HG03139 (cell line): ENCODE results near the gene UPK1A.
"Not testable (repeated sequence)": the region's sequence is repeated elsewhere in the genome, so short reads cannot be mapped to it uniquely, and the experiment has no call there.

Experiments
- ATAC-seq: cut with Tn5 transposase; IDR thresholded peaks from one replicate; pipeline ENCODE4 v1.9.1; 2021; ENCODE audit not compliant: unreplicated experiment

UPK1A gene

DNA sequence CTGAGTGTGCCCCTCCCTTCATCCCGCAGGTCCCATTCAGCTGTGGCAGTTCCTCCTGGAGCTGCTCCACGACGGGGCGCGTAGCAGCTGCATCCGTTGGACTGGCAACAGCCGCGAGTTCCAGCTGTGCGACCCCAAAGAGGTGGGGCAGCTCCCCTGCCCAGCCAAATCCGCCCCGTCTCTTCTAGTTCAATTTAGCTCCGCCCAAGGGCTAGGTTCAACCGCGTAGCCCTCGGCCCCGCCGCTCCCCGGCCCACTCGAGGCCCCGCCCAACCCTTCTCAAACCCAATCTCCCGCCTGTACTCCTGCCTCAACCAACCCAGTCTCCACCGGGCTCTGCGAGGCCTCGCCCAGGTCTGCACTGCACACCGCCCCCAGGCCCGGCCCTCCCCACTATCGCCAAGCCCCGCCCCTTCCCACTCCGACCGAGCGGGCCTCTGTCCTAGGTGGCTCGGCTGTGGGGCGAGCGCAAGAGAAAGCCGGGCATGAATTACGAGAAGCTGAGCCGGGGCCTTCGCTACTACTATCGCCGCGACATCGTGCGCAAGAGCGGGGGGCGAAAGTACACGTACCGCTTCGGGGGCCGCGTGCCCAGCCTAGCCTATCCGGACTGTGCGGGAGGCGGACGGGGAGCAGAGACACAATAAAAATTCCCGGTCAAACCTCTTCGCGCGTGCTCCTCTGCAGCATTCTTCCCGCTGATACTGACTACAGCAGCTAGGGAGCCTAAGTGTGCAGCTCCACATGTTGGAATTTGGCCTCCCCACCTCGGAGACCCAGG is 21.9 kb upstream of the UPK1A start:
- peak; percentile 68 for ATAC-seq

DNA sequence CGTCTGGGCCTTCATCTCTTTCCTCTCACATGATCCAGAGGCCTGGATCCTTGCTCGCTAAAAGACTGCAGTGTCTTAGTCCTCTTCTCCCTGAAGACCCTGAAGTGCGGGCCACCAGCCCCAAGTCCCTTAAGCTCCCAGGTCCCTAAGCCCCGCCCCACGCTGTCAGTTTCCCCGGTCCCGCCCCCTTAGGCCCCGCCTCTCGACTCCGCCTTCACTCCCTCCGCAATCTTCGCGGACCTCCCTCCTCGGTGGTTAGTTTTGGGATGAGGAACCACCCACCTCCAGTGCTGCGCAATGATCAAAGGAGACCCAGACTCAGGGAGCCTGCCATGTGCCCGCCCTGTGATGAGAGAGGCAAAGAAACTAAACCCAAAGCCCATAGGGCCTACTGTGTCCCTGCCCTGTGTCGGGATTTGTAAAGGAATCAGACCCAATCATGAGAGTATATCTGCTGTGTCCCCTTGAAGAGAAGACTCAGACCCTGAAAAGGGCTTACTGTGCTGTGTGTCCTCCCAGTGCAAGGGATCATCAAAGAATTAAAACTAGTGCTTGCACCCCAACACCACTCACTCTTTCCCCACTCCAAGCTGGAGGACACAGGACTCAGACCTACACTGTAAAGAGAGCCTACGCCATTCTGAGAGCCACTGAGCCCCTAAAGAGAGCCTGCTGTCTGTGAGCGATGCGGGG is 21.2 kb upstream of the UPK1A start:
- ATAC-seq, result no peak

DNA sequence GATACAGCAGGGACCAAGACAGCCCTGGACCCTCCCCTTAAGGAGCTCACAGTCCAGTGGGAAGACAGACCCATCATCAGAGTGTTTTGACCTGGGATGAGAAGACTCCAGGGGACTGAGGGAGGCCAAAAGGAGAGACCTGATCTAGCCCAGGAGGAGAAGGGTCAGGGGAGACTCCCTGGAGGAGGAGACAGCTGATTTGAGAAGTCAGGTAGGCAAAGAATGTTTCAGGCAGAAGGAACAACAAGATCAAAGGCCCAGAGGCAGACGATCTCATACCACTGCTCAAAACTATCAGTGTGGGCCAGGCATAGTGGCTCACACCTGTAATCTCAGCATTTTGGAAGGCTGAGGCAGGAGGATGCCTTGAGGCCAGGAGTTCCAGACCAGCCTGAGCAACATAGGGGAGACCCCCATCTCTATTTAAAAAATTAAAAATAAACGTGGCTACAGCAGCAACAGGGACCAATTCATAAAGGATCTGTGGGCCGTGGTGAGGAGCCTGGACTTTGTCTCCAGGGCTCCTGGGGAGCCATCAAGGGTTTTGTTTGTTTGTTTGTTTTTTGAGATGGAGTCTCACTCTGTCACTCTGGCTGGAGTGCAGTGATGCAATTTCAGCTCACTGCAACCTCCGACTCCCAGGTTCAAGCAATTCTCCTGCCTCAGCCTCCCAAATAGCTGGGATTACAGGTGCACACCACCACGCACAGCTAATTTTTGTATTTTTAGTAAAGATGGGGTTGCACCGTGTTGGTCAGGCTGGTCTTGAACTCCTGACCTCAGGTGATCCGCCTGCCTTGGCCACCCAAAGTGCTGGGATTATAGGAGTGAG is 20.4 kb upstream of the UPK1A start:
- ATAC-seq, result no peak

DNA sequence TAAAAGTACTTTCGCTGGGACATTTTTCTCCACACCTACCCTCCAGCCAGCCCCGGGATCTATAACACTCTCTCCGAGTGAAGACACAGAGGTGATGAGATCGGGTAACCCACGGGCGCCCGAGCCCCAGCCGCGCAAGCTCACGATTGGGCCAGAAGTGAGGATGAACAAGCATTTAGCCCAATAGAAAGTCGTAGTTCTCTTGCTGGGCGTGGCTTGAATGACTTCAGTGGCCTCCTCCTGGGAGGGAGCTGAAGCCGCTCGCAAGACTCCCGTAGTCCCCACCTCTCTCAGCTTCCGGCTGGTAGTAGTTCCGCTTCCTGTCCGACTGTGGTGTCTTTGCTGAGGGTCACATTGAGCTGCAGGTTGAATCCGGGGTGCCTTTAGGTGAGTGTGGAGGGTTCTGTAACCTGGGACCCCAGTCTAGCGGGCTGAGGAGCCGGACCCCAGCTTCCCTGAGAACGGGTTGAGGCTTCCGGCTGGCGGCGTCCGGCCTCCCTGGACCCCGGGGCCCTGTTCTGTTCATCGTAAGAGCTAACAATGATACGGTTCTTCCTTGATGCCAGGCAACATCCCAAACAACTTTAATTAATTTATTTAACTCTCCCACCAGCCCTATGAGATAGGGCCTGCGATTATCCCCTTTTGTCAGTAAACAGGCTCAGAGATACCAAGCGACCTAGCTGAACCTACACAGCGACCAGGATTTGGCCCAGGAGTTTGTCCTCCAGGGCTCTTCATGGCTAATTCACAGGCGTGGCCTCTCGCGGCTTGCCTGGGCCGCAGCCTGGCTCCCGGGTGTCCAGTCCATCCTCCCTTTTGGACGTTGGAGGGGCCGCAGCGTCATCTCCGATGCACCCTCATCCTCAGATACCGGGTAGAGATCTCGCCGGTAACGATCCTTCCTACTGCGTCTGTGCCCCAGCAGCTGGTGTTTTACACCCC is 18.0 kb upstream of the UPK1A start, which contains the start of gene COX6B1:
COX6B1 (plus strand) TSS at position 307 of the 945 bp plus-strand sequence. CDS start 2,921 bp downstream, outside the sequence.
- peak; percentile 41 for ATAC-seq

DNA sequence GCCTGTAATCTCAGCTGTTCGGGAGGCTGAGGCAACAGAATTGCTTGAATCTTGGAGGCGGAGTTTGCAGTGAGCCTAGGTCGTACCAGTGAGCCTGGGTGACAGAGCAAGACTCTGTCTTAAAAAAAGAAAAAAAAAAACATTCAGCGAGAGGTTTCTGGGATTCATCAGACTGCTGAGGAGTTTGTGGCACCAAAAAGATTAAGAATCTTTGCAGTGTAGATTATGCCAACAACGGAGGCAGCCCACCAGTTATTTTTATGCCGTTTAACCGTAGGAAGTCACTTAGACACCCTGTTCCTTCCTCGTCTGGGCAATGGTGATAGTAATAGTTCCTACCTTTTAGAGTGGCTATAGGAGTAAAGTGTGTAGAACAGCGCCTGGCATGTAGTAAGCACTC is 15.7 kb upstream of the UPK1A start:
- ATAC-seq, result no peak

DNA sequence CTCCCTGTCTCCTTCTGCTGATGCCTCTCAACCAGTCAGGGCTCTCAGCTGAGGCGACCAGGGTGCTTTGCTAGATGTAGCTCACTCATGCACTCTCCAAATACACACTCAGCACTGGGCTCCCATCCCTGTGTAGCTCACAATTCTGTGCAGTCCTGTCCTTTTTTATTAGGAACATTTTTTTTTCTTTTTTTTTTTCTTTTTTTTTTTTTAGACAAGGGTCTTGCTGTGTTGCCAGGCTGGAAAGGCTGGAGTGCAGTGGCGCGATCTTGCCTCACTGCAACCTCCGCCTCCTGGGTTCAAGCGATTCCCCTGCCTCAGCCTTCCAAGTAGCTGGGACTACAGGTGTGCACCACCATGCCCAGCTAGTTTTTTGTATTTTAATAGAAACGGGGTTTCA is 11.5 kb upstream of the UPK1A start:
- ATAC-seq, result not testable (repeated sequence)

DNA sequence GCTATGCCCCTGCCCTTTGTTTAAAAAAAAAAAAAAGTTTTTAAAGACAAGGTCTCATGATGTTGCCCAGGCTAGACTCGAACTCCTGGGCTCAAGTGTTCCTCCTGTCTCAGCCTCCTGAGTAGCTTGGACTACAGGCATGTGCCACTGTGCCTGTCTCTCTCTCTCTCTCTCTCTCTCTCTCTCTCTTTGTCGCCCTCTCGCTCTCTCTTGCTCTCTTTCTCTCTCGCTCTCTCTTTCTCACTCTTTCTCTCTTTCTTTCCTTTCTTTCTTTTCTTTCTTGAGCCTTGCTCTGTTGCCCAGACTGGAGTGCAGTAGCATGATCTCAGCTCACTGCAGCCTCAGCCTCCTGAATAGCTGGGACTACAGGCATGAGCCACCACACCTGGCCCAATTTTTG is 10.7 kb upstream of the UPK1A start:
- no peak for ATAC-seq

DNA sequence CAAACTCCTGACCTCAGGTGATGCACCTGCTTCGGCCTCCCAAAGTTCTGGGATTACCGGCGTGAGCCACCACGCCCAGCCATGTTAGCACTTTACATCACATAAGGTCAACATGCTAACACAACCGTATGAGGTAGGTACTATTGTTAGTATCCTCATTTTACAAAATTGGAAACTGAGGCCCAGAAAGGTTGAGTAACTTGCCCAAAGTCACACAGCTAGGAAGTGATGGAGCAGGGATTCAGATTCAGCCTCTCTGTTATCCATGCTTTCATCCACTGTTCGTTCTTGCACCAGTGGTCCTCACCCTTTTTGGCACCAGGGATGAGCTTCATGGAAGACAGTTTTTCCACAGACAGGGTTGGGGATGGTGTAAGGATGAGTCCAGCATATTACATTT is 9.6 kb upstream of the UPK1A start:
- no peak for ATAC-seq

DNA sequence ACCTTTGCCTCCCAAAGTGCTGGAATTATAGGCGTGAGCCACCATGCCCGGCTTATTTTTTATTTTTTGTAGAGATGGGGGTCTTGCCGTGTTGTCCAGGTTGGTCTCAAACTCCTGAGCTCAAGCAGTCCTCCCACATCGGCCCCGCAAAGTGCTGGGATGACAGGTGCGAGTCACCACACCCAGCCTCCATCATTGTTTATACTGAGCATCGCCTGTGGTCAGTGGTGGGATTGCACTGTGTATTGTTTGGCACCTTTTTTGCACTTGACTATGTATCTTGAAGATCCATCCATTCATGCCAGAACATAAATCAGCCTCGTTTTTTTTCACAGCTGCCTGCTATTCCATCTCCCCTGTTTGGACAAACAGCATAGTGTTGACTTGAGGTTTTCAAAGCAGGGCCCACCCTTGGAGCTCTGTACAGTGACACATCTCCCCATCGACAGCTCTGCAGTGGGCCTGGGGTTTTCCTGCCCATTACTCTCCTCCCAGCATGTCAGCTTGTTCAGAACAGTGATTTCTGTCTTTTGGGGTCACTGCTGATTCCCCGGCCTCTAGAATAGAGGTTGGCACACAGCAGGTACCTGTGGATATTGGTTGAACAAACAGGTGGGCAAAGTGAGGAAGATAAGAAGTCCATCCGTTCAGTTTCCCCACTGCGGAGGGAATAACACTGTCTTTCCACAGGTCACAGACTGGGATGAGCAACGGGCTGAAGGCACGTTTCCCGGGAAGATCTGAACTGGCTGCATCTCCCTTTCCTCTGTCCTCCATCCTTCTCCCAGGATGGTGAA is 8.2 kb upstream of the UPK1A start:
- ATAC-seq, result no peak

DNA sequence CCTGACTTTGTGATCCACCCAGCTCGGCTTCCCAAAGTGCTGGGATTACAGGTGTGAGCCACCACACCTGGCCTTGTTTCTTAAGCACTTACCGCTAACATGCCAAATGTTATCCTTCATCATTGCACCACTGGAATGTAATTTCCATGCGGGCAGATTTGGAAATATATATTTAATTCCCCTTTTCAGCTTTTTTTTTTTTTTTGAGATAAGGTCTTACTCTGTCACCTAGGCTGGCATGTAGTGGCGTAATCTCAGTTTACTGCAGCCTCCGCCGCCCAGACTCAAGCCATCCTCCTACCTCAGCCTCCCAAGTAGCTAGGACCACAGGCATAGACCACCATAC is 4.3 kb upstream of the UPK1A start:
- no peak for ATAC-seq

DNA sequence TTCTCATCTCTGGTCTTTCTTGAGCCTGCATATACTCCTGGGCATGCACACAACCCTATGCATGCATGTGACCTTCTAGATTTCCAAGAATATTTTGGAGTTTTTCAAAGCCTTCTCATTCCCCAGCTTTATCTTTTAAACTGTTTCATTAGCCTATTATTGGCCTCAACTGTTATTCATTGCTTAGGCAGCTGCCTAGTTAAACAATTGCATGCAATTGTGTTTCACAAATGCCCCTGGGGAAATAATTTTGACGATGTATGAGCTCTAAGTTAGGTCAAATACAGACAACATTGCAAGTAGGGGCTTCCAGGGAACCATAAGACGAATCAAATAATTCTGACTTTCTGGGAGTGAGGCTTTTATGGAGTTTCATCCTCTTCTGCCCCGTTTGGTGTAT is 2.3 kb upstream of the UPK1A start:
- ATAC-seq, result no peak

DNA sequence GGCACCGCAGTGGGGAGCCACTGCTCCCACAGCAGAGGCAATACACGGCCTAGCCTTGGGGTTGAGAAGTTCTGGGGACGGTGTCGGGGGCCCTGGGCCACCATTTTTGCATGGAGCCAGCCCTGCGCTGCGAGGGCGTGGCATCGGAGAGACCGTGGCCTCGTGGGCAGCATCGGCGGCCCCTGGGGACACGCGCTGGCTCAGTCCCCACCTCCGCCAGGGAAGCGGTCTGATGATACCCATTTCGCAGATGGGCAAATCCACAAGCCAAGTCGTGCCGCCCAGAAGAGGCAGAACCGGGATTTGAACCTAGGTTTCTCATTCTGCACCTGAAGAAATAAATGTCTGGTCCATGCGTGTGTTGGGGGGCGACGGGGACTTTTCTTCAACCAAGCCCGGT is 1.2 kb upstream of the UPK1A start:
- ATAC-seq, result no peak

DNA sequence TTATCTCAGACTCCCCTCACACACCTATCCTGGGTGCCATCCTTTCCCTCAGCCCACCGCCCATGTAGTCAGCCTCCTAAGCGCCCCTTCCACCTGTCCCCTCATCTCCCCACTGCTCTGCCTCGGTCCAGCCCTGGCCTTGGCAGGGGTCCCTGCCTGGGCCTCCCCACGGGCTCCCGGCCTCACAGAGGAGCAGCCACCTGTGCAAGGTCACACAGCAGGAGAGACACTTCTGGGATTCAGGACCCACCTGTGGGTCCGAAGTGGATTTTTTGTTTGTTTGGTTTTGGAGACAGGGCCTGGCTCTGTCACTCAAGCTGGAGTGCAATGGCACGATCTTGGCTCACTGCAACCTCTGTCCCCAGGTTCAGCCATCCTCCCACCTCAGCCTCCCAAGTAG is 713 bp upstream of the UPK1A start:
- ATAC-seq, result no peak

DNA sequence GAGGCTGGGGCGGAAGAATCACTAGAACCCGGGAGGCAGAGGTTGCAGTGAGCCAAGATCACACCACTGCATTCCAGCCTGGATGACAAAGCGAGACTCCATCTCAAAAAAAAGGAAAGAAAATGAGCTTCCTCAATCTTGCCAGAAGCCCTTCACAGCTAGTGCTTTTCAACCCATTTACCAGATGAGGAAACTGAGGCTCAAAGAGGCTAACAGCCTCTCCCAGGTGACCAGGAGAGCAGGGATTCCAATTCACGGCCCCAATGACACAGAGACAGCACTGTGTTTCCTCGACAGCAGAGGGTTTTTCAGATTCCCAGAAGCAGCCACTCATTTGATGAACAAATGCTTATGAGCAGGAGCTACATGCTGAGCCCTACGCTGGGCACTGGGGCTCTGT is 3.2 kb downstream of the UPK1A start:
- no peak for ATAC-seq

DNA sequence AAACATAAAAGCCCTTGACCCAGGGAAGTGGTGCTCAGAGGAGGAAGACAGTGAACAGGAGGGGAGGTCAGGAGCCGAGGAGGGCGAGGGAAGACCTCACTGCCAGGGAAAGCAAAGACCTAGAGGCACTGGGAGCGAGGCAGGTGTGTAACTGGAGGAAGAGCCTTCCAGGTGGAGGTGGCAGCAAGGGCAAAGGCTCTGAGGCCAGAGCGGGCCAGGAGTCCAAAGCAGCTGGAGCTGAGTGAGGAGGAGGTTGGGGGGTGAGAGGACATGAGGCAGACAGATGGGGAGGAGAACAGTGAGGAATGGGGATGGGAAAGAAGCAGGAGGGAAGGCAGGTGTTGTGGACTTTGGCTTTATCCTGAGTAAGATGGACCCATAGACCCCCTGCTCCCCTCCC is 3.7 kb downstream of the UPK1A start:
- no peak for ATAC-seq

DNA sequence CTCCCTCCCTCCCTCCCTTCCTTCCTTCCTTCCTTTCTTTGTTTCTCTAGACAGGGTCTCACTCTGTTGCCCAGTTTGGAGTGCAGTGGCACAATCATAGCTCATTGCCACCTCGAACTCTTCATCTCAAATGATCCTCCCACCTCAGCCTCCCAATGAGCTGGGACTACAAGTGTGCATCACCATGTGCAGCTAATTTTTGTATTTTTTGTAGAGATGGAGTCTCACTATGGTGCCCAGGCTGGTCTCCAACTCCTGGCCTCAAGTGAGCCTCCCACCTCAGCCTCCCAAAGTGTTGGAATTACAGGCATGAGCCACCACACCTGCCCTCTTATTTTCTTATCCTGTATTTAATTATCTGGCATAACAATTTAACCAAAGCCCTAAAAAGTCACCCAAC is 4.4 kb downstream of the UPK1A start:
- no peak for ATAC-seq

DNA sequence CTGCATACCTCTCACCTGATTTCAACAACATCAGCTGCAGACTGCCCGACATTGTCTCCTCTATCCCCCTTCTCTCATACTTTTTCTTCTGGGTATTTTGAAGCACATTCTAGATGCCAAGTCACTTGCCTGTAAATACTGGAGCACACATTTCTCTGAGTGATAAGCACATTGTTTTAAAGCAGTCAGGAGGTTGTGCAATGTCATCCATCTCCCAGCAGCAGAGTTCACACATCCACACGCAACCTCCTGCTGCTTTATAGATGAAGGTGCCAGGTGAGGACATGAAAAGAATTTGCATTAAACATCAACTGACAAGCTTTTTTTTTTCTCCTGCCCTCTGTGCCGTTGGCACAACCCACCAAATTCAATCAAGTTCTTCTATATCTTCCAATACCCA is 5.5 kb downstream of the UPK1A start:
- no peak for ATAC-seq

DNA sequence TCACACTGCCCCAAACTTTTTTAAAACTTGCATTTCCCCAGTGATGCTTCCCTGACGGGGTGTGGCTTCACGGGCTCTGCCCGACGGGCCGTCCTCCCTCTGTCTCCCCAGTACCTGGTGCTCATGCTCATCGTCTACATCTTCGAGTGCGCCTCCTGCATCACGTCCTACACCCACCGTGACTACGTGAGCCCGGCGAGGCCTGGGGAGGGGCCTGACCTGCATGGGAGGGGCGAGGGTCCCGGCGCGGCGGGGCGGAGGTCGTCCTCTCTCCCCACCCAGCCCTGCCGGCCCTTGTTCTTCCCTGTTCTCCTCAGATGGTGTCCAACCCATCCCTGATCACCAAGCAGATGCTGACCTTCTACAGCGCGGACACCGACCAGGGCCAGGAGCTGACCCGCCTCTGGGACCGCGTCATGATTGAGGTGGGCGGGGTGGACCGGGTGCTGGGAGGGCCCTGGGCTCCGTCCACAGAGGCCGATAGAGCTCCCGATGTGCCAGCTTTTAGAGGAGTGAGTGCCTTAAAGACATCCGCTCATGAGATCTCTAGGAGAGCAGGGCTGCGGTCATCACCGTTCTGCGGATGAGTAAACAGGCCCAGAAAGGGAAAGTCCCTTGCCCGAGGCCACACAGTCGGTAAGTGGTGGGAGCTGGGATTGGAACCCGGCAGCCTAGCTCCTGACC is 6.9 kb downstream of the UPK1A start:
- no peak for ATAC-seq

DNA sequence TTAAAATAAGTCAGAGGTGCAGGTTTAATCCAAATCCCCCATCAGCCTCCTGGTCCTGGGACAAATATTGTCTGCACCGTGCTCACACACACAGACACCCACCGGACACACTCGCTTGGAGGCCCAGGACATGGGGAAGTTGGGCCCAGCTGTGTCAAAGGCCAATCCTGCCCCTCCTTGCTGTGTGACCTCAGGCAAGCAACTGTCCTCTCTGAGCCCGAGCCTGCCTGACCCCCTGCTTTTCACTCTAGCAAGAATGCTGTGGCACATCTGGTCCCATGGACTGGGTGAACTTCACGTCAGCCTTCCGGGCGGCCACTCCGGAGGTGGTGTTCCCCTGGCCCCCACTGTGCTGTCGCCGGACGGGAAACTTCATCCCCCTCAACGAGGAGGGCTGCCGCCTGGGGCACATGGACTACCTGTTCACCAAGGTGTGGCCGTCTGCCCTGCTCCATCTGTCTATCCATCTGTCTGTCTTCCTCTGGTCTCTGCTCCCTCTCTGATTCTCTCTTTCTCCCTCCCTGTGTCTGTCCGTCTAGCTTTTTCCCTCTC is 9.3 kb downstream of the UPK1A start:
- no peak for ATAC-seq
